CD4-positive, alpha-beta T cell treated with Interleukin-6 at 100 ng/mL for 8 hours (primary cell): ENCODE results near the gene ARMC8.

Experiments used
- DNase-seq: peaks from one replicate; pipeline ENCODE4 v3.0.0-alpha.2; 2020; ENCODE audit warnings: mixed read lengths, low spot score

The ARMC8 gene

GRCh38 chr3:138245026-138245425, 57.9 kb downstream of the ARMC8 start:
- no peak for DNase-seq

- no peak for DNase-seq
Measured at GRCh38 chr3:138249636-138250035, 62.5 kb downstream of the ARMC8 start.

GRCh38 chr3:138253609-138254008, 66.5 kb downstream of the ARMC8 start:
- DNase-seq = no peak

- DNase-seq = no peak
Measured at GRCh38 chr3:138254216-138254615, 67.1 kb downstream of the ARMC8 start.

GRCh38 chr3:138256022-138256421, 68.9 kb downstream of the ARMC8 start:
- no peak for DNase-seq

GRCh38 chr3:138257986-138258385, 70.9 kb downstream of the ARMC8 start:
- no peak for DNase-seq

- no peak for DNase-seq
Measured at GRCh38 chr3:138259126-138259525, 72.0 kb downstream of the ARMC8 start.

- DNase-seq = no peak
Measured at GRCh38 chr3:138260611-138261010, 73.5 kb downstream of the ARMC8 start.

- DNase-seq = no peak
Measured at GRCh38 chr3:138263104-138263503, 76.0 kb downstream of the ARMC8 start.

GRCh38 chr3:138265745-138266144, 78.6 kb downstream of the ARMC8 start:
- DNase-seq = no peak

GRCh38 chr3:138267083-138267482, 80.0 kb downstream of the ARMC8 start:
- DNase-seq = no peak

- DNase-seq = no peak
Measured at GRCh38 chr3:138270245-138270644, 83.1 kb downstream of the ARMC8 start.

- no peak for DNase-seq
Measured at GRCh38 chr3:138271189-138271794, 84.2 kb downstream of the ARMC8 start.

GRCh38 chr3:138281561-138281960, 94.5 kb downstream of the ARMC8 start:
- no peak for DNase-seq

GRCh38 chr3:138282836-138283235, 95.7 kb downstream of the ARMC8 start:
- no peak for DNase-seq

- no peak for DNase-seq
Measured at GRCh38 chr3:138284079-138284478, 97.0 kb downstream of the ARMC8 start.

- DNase-seq = no peak
Measured at GRCh38 chr3:138284957-138285477, 97.9 kb downstream of the ARMC8 start.

- no peak for DNase-seq
Measured at GRCh38 chr3:138289260-138289659, 102.2 kb downstream of the ARMC8 start.

- DNase-seq = no peak
Measured at GRCh38 chr3:138289701-138290100, 102.6 kb downstream of the ARMC8 start.

- no peak for DNase-seq
Measured at GRCh38 chr3:138296639-138297038, 109.5 kb downstream of the ARMC8 start.

GRCh38 chr3:138297059-138297607, 110.0 kb downstream of the ARMC8 start:
- no peak for DNase-seq

GRCh38 chr3:138297876-138298275, 110.8 kb downstream of the ARMC8 start:
- no peak for DNase-seq

- no peak for DNase-seq
Measured at GRCh38 chr3:138300647-138301046, 113.5 kb downstream of the ARMC8 start.

- no peak for DNase-seq
Measured at GRCh38 chr3:138303474-138303873, 116.4 kb downstream of the ARMC8 start.
